ENCODE data around the gene DPYD. TPM values are rescaled to one million over a fixed set of nuclear protein-coding genes. Genes with fewer than 3 reads are reported as not detected.

DPYD gene
- total and polyA plus RNA-seq, 10 of the 15 experiments (the other 5 are each of a cell fraction or from before 2014, with no cell fraction given), result 5.7 to 23.8 (median 10.2) TPM

DNA sequence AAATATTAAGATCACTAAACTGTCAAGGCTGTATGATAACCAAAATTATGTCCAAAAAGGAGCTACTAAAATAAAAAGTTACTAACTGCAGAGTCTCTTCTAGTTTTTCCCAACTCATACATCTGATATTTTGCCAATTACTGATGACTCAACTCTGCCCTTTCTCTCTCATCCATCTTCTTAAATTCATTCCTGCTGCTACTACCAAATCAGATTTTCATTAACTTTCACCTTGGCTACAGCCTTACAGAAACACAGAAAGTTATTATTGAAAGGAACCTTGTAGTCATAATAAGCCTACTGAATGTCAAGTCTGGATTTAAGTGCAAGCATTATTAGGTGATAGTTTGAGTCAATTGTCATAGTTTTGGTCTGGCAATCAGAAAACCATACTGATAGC lies 273.1 kb downstream of the DPYD start (continued):
- TF ChIP-seq CEBPZ (IDR thresholded peaks at IDR 0.05; ENCODE audit: low read depth, low read length) (no peak), IRF5 (IDR thresholded peaks at IDR 0.05; ENCODE audit: borderline replicate concordance) (no peak), MLLT1 (IDR thresholded peaks at IDR 0.05) (no peak)

DNA sequence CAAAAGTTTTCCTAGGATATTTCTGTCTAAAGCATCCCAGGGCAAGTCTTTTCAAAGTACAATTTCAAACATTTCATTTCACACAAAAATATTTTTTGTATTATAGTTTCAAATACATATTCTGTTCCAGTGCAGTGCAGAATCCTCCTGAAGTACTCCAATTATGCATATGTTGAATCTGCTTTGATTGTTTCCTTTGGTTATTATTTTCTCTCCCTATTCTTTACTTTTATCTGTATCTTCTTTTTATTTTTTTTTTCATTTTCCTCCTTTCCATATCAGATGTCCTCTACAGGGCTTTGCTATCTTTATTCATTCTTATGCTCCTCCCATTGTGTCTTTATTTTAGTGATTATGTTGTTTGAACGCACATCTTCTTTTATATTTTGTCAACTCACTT lies 274.8 kb downstream of the DPYD start:
- in situ Hi-C loops (cut with MboI), result no loop called here
- Histone ChIP-seq H3K9ac (ENCODE audit: control insufficient read depth, insufficient read depth, low read length) (no peak overlapping the region), H3K27me3 (replicated peaks in 1 of 2; ENCODE audit: control insufficient read depth in 2 of 2, insufficient read depth in 2 of 2, low read length in 1 of 2) (no peaks in the 10 kb centered on the region), H3K36me3 (ENCODE audit: control insufficient read depth in 2 of 2, insufficient read depth in 2 of 2, low read length in 1 of 2) (no peaks in the 10 kb centered on the region), H3K79me2 (ENCODE audit: control insufficient read depth, insufficient read depth, low read length) (no peaks in the 10 kb centered on the region), H3K27ac (ENCODE audit: control insufficient read depth, insufficient read depth) (no peak overlapping the region), H4K20me1 (ENCODE audit: control insufficient read depth, insufficient read depth) (no peaks in the 10 kb centered on the region), H2AFZ (ENCODE audit: control insufficient read depth, low read depth, low read length) (no peak overlapping the region), H3K4me2 (ENCODE audit: control insufficient read depth, insufficient read depth) (no peak overlapping the region), H3K4me3 (no peak overlapping the region), H3K4me1 (ENCODE audit: control insufficient read depth, insufficient read depth, low read length) (no peaks in the 10 kb centered on the region), H3K9me3 (replicated peaks; ENCODE audit: control insufficient read depth, insufficient read depth, low read length) (no peaks in the 10 kb centered on the region; the same call in 2 of the 3 replicates)
- FAIRE-seq (no peak), DNase-seq (ENCODE audit: low read depth, low spot score) (no peak), ATAC-seq (no peak)
- intact Hi-C loops (cut with micrococcal nuclease; ENCODE audit: unreplicated experiment), result no loop called here
- ChIA-PET RAD21 (ENCODE audit: unreplicated experiment) (no interaction called here), CTCF (interaction anchor here (0.6 to 1.1 kb wide), 2 partner anchors 9 to 58 kb away, joined by 4 to 5 read pairs; no protein-coding TSS in a partner anchor), SMC1A (ENCODE audit: uncharacterized antibody, unreplicated experiment) (no interaction called here), POLR2A (no interaction called here)
- WGBS (ENCODE audit: insufficient coverage, insufficient replicate concordance, low lambda C conversion rate, missing lambda C conversion rate), result 0% methylated on average over 1 of the region's 1 CpG
- TF ChIP-seq TCF12 (IDR thresholded peaks at IDR 0.05; ENCODE audit: low read depth, low read length) (no peak), STAT1 (conservative IDR thresholded peaks at IDR 0.05) (no peak), JUNB (IDR thresholded peaks at IDR 0.05) (no peak), BRCA1 (IDR thresholded peaks at IDR 0.05; ENCODE audit: low read depth, low read length) (no peak), SREBF2 (IDR thresholded peaks at IDR 0.05; ENCODE audit: low read length) (no peak)
- no TSS peak for BruUV-seq (replicated peaks)

Measured in GM12878 (cell line).